Activated CD4-positive, alpha-beta T cell treated with anti-CD3 and anti-CD28 coated beads, Interleukin-2, amount 10 ng/mL, durations not matched to agents 7 days and 5 days (primary cell): ENCODE results near the gene OPCML. TPM values are rescaled to one million over a fixed set of nuclear protein-coding genes. Genes with fewer than 3 reads are reported as not detected.

Source experiments
- CTCF ChIA-PET: fragments of 350-600 bp; sonication (Branson Sonifier 250); formaldehyde crosslinking; loops from one replicate; lab custom pipeline; 2021; ENCODE audit warnings: antibody characterized with exemption; lab: Charles Lee
- POLR2A ChIA-PET: fragments of 350-600 bp; sonication (Branson Sonifier 250); formaldehyde crosslinking; loops from one replicate; lab custom pipeline; 2021; ENCODE audit warnings: antibody characterized with exemption; lab: Charles Lee
- DNase-seq: peaks from one replicate; pipeline ENCODE4 v3.0.0-alpha.2; 2020
- H3K27ac Mint-ChIP-seq: one replicate; pipeline ENCODE4 v1.8.0; 2021; ENCODE audit warnings: mild to moderate bottlenecking, moderate library complexity, mixed read lengths
- H3K27me3 Mint-ChIP-seq: one replicate; pipeline ENCODE4 v1.8.0; 2021; ENCODE audit warnings: mixed read lengths
- H3K36me3 Mint-ChIP-seq: one replicate; pipeline ENCODE4 v1.8.0; 2021; ENCODE audit warnings: low read depth, mixed read lengths
- H3K4me1 Mint-ChIP-seq: one replicate; pipeline ENCODE4 v1.8.0; 2021; ENCODE audit warnings: mixed read lengths
- H3K4me3 Mint-ChIP-seq: one replicate; pipeline ENCODE4 v1.8.0; 2021; ENCODE audit warnings: mild to moderate bottlenecking, moderate library complexity, mixed read lengths
- H3K9me3 Mint-ChIP-seq: one replicate; pipeline ENCODE4 v1.8.0; 2021; ENCODE audit warnings: mixed read lengths
- total RNA-seq, 2 experiments: library from RNA; stranded (reverse); gene quantifications; one replicate each; pipeline ENCODE4 v1.2.3, GENCODE V29; 2021

The OPCML gene
- total RNA-seq, 2 experiments from 2014 or later = not detected

DNA sequence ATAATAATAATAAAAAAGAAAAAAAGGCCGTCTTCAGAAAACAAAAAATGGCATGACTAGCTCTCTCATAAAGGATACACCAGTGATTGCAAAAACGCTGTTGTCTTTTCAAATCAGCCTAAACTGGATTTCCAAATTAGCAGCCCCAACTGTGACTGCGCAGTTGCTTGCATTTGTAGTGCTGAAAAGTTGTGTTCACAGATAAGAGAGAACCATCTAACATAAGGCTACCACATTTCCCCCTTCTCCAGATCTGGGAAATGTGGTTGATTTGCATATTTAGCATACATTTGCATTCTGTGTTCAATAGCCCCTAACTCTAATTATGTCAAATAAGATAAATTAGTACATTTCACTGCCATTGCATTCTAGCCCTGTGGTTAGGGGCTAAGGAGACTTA lies 650.7 kb downstream of the OPCML start:
- H3K9me3 Mint-ChIP-seq = no peaks in the 10 kb centered on the region
- H3K36me3 Mint-ChIP-seq = no peaks in the 10 kb centered on the region
- H3K4me3 Mint-ChIP-seq = no peak overlapping the region
- no peak overlapping the region for H3K27ac Mint-ChIP-seq
- ChIA-PET CTCF (no interaction called here), POLR2A (no interaction called here)
- H3K27me3 Mint-ChIP-seq = no peaks in the 10 kb centered on the region
- no peaks in the 10 kb centered on the region for H3K4me1 Mint-ChIP-seq
- no peak for DNase-seq

DNA sequence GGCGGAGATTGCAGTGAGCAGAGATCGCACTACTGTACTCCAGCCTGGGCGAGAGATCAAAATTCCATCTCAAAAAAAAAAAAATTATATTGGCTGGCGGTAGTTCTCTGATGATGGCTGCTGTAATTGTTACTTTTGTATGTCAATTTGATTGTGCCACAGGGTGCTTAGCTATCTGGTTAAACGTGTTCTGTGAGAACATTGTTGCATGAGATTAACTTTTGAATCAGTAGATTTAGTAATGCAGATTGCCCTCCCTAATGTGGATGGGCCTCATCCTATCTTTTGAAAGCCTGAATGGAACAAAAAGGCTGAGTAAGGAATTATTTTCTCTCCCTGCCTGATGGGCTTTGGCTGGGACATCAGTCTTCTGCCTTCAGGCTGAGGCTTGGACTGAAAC lies 654.2 kb downstream of the OPCML start:
- Mint-ChIP-seq H3K9me3 (no peaks in the 10 kb centered on the region), H3K27ac (no peak overlapping the region), H3K27me3 (no peaks in the 10 kb centered on the region), H3K4me3 (no peak overlapping the region), H3K36me3 (no peaks in the 10 kb centered on the region), H3K4me1 (no peaks in the 10 kb centered on the region)
- ChIA-PET CTCF (no interaction called here), POLR2A (interaction anchor here (0.6 kb wide), 1 partner anchor 629 kb away, joined by 3 read pairs; no protein-coding TSS in a partner anchor)
- DNase-seq = no peak

DNA sequence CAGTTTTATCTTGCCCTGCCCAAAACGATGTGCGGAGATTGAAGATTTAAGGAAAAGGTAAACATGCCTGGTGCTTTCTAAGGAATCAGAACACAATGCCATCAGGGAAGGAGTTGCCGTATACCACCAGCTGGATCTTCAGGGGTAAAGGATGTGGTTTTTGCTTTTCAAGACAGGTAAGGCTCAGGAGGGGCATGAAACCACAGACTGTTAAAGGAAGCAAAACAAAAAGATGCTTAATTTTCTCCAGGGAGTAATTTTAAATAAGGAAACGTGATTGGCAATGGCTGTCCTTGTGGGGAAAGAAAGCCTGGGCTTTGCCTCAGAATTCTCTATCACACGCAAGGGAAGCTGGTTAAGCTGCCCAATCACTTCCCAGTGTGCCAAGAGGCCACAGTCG lies 655.6 kb downstream of the OPCML start:
- no peaks in the 10 kb centered on the region for H3K36me3 Mint-ChIP-seq
- H3K4me1 Mint-ChIP-seq = no peaks in the 10 kb centered on the region
- no peaks in the 10 kb centered on the region for H3K27me3 Mint-ChIP-seq
- no peaks in the 10 kb centered on the region for H3K9me3 Mint-ChIP-seq
- DNase-seq = no peak
- ChIA-PET CTCF (no interaction called here), POLR2A (no interaction called here)
- H3K27ac Mint-ChIP-seq = no peak overlapping the region
- no peak overlapping the region for H3K4me3 Mint-ChIP-seq

DNA sequence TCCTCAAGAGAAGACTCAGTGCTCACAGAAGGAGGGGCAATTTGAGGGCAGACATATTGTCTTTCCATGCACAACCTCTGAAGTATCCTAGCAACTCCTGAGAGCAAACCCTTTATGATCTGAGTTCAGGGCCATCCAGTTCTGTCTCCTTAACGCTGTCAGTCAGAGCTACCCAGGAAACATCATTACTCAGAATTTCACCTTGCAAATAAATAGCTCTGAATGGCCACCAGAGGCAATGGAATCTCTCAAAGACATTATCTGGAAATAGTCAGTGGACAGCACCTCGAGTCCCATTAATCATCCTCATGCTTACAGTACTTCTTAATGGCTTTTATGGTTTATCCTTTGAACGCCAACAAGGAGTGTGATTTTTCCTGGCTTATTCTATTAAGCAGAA lies 656.1 kb downstream of the OPCML start:
- CTCF ChIA-PET = no interaction called here

DNA sequence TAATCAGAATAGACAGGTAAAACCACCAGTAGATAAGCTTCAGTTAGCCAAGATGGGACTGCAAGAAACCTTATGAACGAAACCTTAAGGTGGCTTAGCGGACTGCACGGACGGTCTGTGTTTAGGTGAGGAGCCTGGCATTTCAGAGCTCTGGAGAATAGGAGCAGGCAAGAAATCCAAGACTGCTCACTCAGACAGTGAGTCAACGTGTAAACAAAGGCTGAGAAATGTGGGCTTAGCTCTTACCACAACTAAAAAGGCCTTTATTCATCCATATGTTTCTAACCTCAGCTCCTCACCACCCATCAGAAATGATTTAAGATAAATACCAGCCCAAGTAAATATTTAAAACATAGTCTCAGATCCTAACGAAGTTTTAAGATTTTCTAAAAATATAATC lies 657.7 kb downstream of the OPCML start:
- DNase-seq = no peak
- no peaks in the 10 kb centered on the region for H3K4me1 Mint-ChIP-seq
- ChIA-PET POLR2A (no interaction called here), CTCF (interaction anchor here (0.6 kb wide), 1 partner anchor 125 kb away, joined by 6 read pairs; no protein-coding TSS in a partner anchor)
- no peak overlapping the region for H3K27ac Mint-ChIP-seq
- no peaks in the 10 kb centered on the region for H3K36me3 Mint-ChIP-seq
- H3K27me3 Mint-ChIP-seq = no peaks in the 10 kb centered on the region
- no peaks in the 10 kb centered on the region for H3K9me3 Mint-ChIP-seq
- H3K4me3 Mint-ChIP-seq = no peak overlapping the region

More for the DNA sequence above, 656.1 kb downstream of the OPCML start:
- Mint-ChIP-seq H3K4me3 (no peak overlapping the region), H3K27ac (no peak overlapping the region), H3K4me1 (no peaks in the 10 kb centered on the region), H3K27me3 (no peaks in the 10 kb centered on the region), H3K9me3 (no peaks in the 10 kb centered on the region), H3K36me3 (no peaks in the 10 kb centered on the region)
- DNase-seq = no peak
- POLR2A ChIA-PET = no interaction called here

DNA sequence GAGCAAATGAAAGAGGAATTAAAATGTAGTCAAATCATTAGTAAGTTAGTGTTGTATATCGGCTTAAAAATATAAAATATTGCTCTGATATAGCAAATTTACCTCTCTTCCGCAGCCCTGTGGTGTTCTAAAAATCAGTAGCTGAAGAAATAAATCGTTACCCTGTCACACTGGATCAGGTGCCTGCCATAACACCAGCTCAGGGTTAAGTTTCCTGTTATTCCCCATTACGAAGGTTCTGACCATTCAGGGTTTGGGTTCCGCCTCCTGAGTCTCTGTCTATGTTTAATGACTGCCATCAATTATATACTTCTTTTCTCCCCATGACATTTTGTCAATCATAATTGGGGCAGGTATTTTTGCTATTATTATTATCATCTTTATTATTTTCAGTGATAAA lies 658.5 kb downstream of the OPCML start:
- no peaks in the 10 kb centered on the region for H3K9me3 Mint-ChIP-seq
- H3K4me3 Mint-ChIP-seq = no peak overlapping the region
- H3K27me3 Mint-ChIP-seq = no peaks in the 10 kb centered on the region
- DNase-seq = no peak
- H3K27ac Mint-ChIP-seq = no peak overlapping the region
- CTCF ChIA-PET = no interaction called here
- POLR2A ChIA-PET = no interaction called here
- no peaks in the 10 kb centered on the region for H3K4me1 Mint-ChIP-seq
- no peaks in the 10 kb centered on the region for H3K36me3 Mint-ChIP-seq

DNA sequence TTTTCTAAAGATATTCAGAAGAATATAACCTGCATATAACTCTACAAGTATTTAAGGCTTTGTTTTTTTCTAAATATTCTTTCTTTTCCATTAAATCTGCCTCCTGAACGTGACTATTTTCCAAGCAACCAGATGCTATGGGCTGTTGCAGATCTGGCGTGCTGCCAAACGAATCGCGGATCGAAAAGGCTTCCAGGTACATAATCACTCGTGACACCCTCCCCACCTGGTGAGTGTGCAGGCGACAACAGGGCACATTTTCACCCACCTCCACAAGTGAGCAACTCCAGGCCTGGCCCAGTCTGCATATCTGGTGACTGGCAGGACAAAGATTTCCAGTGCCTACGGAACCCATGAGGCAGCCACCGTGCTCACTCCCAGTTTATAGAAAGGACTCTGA lies 660.1 kb downstream of the OPCML start:
- H3K27ac Mint-ChIP-seq = no peak overlapping the region
- H3K27me3 Mint-ChIP-seq = no peaks in the 10 kb centered on the region
- H3K4me1 Mint-ChIP-seq = no peaks in the 10 kb centered on the region
- no peaks in the 10 kb centered on the region for H3K36me3 Mint-ChIP-seq
- no peak for DNase-seq
- H3K9me3 Mint-ChIP-seq = no peaks in the 10 kb centered on the region
- ChIA-PET CTCF (no interaction called here), POLR2A (no interaction called here)
- no peak overlapping the region for H3K4me3 Mint-ChIP-seq

DNA sequence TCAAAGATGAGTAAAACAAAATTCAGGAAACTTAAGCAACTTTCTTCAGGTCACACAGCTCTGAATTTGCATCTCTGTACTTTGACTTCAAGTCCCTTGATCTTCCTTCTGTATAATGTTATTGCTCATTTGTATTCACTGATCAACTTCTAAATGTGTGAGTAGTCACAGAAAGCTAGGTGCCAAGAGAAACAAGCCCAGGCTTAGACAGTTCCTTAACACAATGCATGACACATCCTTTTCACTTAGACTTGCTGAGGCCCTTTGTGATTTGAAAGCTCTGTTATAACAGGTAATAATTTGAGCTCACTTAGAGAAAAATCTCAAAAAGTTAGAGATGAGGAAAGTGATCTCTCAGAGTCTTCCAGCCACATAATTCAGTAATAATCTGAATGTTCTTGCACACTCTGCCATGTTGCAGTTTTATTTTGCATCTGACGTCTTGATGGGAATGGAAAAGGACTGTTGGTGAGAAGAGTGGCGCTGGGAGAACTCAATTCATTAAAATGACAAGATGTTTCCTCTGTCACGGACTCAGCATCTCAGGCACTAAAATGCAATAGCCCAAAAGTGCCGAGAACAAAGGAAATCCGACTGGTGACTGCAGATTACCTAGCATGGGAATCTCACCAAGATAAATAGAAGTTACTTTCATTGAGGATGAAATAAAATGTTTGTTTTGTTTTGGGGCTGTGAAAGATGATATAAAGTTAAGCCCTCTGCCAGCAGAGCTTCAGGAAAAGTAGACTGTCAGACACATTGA lies 665.3 kb downstream of the OPCML start:
- CTCF ChIA-PET = no interaction called here
- no peaks in the 10 kb centered on the region for H3K36me3 Mint-ChIP-seq
- no peak overlapping the region for H3K27ac Mint-ChIP-seq
- H3K27me3 Mint-ChIP-seq = no peaks in the 10 kb centered on the region
- no peak for DNase-seq
- POLR2A ChIA-PET = no interaction called here
- H3K4me1 Mint-ChIP-seq = no peaks in the 10 kb centered on the region
- H3K4me3 Mint-ChIP-seq = no peak overlapping the region
- no peaks in the 10 kb centered on the region for H3K9me3 Mint-ChIP-seq

DNA sequence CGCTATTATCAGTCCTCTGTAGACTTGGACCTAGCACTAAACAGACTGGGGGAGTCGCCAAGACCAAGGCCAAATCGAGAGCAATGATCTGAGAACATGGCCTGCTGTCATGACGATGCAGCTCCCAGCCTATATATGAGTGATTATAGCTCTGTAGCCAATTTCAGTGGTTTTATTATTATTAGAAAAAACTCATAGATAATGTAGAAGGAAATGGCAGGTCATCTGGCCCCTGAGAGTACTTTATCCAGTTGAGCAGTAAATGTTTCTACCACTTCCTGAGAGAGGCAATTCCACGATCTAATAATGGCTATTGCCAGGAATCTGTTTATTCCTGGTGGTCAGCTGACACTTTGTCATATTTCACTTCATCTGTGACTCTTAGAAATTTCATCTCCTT lies 666.7 kb downstream of the OPCML start:
- H3K9me3 Mint-ChIP-seq = no peaks in the 10 kb centered on the region
- H3K27ac Mint-ChIP-seq = no peak overlapping the region
- no peak overlapping the region for H3K4me3 Mint-ChIP-seq
- H3K4me1 Mint-ChIP-seq = no peaks in the 10 kb centered on the region
- no peaks in the 10 kb centered on the region for H3K27me3 Mint-ChIP-seq
- ChIA-PET POLR2A (no interaction called here), CTCF (no interaction called here)
- H3K36me3 Mint-ChIP-seq = no peaks in the 10 kb centered on the region
- no peak for DNase-seq

DNA sequence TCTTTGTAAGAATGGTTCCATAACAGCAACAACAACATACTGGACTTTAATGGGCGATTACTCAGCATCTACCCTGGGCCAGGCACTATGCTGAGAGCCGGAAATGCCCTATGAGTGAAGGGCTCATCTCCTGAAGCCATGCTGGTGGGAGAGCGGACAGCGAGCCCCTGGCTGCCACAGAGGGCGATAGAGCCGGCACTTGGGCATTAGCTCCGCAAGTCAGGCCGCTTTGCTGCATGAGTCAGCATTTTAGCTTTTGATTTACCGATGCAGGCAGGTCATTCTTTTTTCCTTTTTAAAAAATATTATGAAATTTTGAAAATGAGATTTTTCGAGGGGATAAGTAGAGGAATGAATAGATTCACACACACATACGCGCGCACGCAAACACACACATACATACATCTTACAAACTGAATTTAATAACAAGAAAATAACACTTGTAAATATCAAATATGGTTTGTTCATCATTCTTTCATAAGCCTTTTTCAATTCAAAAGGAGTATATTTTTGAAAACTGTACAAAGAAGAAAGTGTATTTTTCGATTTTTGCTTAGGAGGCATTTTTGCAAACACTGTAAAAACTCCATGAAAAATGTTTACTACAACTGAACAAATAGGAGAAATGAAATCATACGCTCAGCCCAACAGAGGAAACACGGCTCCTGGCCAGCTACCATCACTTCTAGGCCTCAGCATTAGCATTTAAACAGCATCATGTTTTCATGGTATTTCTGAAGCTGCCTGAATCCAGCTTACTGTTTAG lies 667.3 kb downstream of the OPCML start:
- Mint-ChIP-seq H3K4me3 (no peak overlapping the region), H3K36me3 (no peaks in the 10 kb centered on the region), H3K27me3 (no peaks in the 10 kb centered on the region), H3K27ac (no peak overlapping the region), H3K9me3 (no peaks in the 10 kb centered on the region), H3K4me1 (no peaks in the 10 kb centered on the region)
- ChIA-PET CTCF (no interaction called here), POLR2A (no interaction called here)
- DNase-seq = no peak

DNA sequence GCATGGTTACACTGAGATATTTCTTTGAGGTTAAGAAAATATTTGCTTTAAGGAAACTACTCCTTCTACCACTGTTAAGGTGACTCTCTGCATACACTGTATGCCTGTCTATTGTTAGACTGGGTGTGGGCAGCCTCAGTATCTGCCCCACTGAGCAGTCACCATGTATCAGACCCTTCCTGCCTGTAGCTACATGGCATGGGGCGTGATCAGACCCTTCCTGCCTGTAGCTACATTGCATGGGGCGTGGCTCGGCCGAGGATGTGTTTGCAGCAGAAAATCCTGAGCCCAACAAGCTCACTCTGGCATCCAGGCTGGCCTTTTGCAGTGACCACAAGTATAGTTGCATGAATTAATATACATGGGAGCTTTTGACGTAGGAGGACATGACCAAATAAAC lies 669.4 kb downstream of the OPCML start:
- Mint-ChIP-seq H3K4me3 (no peak overlapping the region), H3K27me3 (no peaks in the 10 kb centered on the region), H3K27ac (no peak overlapping the region), H3K9me3 (no peaks in the 10 kb centered on the region), H3K36me3 (no peaks in the 10 kb centered on the region), H3K4me1 (no peaks in the 10 kb centered on the region)
- no peak for DNase-seq
- CTCF ChIA-PET = interaction anchor here (0.6 kb wide), 1 partner anchor 142 kb away, joined by 3 read pairs; no protein-coding TSS in a partner anchor
- POLR2A ChIA-PET = no interaction called here

DNA sequence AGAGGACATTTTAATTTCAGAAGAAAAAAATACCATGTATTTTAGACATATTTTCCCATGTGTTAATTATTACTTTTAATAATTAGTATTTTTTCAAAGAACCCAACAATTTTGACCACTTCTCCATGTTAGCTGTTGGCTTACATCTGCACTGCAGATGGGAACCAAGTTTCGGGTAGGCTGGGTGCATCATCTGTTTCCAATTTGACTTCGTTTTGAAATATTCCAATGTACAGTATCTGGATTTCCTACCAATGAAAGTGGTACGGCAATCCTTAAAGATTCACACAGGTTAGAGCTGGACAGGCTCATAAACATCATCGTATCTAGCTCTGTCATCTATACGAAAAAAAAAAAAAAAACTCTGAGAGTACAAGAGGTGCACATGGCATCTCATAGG lies 670.2 kb downstream of the OPCML start:
- ChIA-PET CTCF (interaction anchor here (0.6 kb wide), 1 partner anchor 142 kb away, joined by 3 read pairs; no protein-coding TSS in a partner anchor), POLR2A (no interaction called here)
- Mint-ChIP-seq H3K4me1 (no peaks in the 10 kb centered on the region), H3K9me3 (no peaks in the 10 kb centered on the region), H3K4me3 (no peak overlapping the region), H3K27me3 (no peaks in the 10 kb centered on the region), H3K27ac (no peak overlapping the region), H3K36me3 (no peaks in the 10 kb centered on the region)
- no peak for DNase-seq

DNA sequence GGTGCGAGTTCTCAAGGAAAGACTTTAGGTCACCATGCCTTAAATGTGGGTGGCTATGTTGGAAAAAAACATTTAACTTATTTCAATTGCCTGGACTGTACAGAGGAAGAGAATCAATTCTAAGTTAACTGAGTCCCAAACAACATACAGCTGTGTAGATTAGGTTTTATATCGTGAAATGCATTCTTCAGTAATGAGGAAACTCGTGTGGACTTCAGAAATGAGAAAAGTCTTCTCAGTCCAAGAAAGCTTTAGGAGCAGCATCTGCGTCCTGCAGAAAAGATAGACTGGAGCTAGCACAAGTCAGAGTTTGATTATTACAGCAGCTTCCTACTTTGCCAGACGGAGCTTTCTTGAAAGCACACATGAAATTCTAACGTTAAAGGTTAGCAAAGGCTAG lies 673.0 kb downstream of the OPCML start:
- H3K9me3 Mint-ChIP-seq = peaks cover 4% of the 10 kb centered on the region
- ChIA-PET CTCF (no interaction called here), POLR2A (no interaction called here)
- no peaks in the 10 kb centered on the region for H3K36me3 Mint-ChIP-seq
- H3K27ac Mint-ChIP-seq = no peak overlapping the region
- H3K4me3 Mint-ChIP-seq = no peak overlapping the region
- no peaks in the 10 kb centered on the region for H3K4me1 Mint-ChIP-seq
- H3K27me3 Mint-ChIP-seq = no peaks in the 10 kb centered on the region
- no peak for DNase-seq
